ENCODE data around the gene TGM2.
"Not testable (repeated sequence)": the region's sequence is repeated elsewhere in the genome, so short reads cannot be mapped to it uniquely, and the experiment has no call there.

The TGM2 gene

DNA sequence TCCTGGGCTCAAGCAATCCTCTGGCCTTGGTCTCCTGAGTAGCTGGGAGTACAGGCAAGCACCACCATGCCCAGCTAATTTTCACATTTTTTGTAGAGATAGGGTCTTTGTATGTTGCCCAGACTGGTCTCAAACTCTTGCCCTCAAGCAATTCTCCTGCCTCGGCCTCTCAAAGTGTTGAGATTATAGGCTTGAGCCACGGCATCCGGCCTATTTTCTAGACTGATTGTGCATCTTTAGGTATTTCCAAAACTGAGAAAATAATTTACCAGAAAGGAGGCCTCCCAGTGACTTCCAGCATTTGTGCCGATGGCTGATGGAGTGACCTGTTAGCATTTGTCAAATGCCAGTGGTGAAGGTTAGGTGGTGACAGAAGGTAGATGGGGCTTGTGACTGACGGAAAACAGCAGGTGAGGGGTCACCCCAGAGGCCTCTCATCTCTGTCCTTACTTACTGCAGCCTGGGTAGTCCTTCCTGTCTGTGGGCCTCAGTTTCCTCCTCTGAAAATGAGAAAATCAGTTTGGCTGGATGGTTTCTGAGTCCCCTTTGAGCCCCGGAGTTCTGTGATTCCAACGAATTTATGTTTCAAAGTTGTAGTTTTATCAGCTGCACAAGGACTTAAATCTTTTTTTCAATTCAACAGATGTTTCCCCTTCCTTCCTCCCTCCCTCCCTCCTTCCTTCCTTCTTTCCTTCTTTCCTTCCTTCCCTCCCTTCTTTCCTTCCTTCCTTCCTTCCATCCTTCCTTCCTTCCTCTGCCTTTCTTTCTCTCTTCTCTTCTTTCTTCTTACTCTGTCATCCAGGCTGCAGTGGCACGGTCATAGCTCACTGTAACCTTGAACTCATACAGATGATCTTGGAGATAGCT, 53.5 kb downstream of the TGM2 start:
- no peak for DNase-seq

DNA sequence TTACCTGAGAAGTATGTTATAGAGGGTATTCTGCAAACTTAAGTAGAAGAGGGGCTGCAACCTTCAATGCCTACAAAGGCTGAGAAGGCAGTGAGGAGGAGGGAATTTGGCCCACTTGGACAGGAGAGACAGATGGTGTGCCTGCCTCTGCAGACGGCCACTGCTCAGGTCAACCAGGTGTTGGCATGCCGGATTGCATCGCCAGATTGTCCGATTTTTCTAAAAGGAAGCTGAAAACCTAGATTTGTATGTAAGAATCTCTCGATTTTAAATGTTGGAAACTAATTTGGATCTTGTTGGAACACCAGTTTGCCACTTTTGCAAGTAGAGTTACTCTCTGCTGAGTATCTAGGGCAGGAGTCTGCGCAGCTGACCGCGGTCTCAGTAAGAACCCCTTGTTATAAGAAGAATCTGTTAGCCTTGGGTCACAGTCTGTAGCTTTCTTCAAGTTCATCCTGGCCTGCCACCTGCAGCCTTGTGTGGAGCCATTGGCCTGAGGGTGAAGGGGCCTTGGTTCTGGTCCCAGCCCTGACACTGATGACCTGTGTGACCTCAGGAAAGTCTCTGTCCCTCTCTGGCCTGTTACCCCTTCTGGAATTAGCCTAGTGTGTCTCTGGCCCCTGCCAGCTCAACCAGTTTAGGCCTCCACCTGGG, 54.4 kb downstream of the TGM2 start:
- DNase-seq = no peak

DNA sequence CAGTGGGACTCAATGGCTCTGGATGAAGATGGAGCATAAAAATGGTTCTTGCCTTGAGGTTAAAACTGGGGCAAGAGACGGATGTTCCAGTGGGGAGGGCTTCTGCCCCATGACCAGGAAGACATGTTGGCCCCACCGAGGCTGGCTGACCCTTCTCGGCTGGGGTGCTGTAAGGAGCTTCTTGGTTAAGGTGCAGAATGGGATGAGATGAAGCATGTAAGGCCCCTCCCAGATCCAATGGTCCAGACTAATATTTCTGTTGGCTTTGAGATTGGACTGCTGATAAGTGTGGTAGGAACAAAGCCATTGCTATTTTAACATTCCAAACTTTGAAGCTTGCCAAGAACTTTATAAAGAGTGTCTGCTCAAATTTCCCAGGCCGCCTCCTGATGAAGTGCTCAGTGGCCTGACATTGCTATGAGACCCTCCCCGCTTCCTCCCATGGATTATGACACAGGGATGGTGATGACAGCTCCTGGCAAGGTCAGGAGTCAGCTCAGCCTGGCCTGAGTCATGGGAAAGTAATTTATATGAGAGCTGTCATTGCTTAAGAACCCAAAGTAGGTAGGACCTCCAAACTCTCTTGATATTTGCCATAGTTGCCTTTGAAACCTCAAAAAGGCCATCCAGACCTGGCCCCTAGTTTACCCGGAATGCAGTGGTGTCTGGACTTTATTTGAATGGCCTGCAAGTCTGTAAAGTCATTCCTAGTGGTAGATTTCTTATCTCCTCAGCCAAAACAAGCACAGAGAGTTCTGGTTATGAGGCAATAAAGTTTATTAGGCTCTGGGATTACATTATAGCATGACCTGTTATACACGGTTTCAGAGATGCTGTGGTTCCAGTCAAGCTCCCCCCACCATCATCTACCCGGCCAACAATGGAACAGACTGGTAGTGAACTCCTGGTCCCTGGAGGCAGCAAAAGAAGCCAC, 55.2 kb downstream of the TGM2 start:
- DNase-seq = no peak

DNA sequence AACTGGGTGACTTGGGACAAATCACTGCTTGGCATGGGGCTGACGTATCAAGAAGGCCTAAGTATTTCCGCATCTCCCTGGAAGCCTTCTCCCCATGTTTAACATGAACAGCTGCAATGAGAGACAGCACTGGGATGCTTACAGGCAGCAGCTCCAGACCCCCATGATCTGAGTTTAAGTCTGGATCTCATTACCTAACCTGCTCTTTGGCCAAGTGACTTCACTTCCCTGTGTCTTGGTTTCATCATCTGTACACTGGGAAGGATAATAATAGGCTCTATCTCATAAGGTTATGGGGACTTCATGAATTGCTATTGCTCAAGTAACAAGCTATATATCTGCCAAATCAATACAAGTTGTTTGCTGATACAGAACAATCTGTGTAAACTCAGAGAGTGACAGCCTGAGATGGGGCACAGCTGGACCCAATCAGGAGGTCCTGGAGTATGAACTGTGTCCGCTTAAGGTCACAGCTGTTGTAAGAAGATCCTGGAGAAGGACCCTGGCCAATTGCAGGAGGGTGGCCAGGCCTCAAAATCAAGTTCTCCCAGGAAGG, 56.0 kb downstream of the TGM2 start:
- DNase-seq = no peak

DNA sequence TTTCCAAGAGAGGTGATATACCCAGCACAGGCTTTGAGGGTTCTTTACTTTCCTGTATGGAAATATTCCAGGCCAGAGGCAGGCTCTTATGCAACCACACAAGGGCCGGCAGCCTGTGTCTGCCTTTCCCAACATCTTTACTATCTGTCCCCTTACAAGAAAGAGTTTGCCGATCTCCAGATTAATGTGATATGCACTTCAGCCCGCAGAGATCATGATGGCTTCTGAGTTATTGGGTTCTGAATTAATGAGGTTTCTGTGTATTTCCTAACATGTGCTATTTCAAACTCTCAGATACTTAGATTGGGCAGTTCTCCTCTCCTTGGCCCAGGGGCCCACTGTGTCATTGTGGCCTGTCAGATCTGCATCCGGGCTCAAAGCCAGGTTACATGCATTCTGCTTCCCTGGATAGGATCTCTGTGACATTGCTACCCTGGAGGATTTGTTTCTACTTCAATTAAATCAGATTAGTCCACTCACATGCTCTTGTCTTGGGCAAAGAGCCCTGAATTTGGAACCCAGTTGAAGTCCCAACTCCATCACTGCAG, 56.6 kb downstream of the TGM2 start:
- no peak for DNase-seq

DNA sequence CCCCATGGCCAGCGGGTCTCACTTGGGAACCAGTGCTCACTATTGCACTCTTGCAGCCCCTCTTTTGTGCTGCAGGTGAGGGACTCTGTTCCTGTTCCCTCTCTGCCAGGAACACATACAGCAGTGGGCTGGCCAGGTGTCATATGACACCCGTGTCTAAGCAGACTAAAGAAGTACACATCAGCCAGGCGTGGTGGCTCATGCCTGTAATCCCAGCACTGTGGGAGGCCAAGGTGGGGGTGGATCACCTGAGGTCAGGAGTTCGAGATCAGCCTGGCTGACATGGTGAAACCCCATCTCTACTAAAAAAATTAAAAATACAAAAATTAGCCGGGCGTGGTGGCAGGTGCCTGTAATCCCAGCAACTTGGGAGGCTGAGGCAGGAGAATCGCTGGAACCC, 57.2 kb downstream of the TGM2 start:
- DNase-seq = not testable (repeated sequence)

DNA sequence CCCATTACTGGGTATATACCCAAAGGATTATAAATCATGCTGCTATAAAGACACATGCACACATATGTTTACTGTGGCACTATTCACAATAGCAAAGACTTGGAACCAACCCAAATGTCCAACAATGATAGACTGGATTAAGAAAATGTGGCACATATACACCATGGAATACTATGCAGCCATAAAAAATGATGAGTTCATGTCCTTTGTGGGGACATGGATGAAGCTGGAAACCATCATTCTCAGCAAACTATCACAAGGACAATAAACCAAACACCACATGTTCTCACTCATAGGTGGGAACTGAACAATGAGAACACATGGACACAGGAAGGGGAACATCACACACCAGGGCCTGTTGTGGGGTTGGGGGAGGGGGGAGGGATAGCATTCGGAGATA, 57.7 kb downstream of the TGM2 start:
- DNase-seq = not testable (repeated sequence)

DNA sequence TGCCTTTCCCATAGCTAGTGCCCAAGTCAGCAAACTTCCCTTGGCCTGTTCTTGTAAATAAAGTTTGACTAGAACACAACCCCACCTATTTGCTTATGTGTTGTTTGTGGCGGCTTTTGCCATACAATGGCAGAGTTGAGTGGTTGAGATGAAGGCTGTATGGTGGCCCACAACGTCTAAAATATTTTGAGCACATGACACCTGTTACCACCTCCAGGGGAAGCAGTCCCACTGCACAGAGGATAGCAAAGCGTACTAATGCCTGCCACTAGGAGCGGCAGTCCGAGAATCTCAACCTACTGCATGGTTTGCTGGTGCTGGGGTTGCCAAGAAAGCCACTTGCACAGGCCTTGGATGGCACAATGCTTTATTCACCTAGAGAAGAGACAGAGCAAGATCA, 58.6 kb downstream of the TGM2 start:
- no peak for DNase-seq

DNA sequence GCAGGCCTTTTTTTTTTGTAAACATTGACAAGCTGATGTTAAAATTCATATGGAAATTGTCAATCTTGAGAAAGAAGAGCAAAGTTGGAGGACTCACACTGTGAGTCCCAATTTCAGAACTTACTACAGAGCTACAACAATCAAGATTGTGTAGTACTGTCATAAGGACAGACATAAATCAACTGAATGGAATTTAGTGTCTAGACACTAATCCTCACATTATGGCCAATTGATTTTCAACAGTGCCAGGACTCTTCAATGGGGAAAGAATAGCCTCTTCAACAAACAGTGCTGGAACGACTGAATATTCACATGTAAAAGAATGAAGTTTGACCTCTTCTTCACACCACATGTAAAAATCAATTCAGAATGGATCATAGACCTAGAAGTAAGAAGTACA, 60.8 kb downstream of the TGM2 start:
- DNase-seq = no peak

DNA sequence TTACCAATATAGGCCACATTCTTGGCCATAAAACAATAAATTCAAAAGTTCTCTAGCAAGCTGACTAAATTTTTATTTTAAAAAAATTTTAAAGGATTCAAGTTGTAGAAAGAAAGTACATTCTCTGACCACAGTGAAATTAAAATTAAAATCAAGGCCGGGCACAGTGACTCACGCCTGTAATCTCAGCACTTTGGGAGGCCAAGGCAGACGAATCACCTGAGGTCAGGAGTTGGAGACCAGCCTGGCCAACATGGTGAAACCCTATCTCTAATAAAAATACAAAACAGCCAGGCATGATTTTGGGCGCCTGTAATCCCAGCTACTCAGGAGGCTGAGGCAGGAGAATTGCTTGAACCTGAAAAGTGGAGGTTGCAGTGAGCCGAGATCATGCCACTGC, 62.9 kb downstream of the TGM2 start:
- not testable (repeated sequence) for DNase-seq

DNA sequence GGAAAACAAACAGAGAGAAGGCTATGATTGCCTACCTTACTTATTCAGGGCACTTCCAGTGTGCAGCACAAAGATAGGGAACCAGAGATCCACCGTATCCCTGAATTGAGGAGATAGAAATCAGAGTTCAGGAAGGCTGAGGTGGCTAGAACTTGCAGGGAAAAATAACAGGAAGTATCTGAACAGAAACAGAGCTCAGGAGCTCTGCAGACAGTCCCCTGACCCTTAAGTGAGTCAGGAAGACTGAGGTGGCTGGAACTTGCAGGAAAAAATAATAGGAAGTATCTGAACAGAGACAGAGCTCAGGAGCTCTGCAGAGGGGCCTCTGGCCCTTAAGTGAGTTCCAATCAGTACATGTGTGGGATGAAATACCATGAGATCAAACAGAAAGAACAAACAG, 66.1 kb downstream of the TGM2 start:
- no peak for DNase-seq

DNA sequence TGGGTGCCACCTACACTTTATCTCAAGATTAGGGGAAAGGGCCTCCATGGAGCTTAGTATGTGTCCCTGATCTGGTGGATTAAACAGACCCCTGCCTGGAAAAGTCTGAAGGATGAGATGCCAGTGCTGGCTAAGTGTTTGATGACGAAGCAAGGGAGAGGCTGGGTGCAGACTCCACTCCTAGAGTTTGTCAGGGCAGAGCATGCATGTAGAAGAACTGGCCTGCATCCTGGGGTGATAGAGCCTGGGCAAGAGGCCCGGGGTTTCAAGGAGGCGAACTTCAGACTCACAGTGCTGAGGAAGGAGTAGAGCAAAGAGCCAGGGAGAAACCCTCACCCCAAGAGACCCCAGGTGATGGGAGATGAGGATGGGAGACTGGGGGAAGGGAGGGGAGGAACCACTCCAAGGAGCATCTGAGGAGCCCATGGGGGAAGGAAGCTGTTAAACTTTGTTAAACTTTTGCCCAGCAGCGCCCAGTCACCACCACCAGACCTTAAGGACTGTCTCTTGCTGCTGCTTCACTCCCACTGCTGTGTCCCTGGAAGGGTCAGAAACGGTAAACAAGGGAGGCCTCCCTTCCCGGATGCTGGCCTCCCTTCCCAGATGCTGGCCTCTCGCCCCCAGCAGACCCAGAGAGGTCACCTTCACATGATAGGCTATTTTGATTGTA, 69.9 kb downstream of the TGM2 start:
- DNase-seq = no peak

DNA sequence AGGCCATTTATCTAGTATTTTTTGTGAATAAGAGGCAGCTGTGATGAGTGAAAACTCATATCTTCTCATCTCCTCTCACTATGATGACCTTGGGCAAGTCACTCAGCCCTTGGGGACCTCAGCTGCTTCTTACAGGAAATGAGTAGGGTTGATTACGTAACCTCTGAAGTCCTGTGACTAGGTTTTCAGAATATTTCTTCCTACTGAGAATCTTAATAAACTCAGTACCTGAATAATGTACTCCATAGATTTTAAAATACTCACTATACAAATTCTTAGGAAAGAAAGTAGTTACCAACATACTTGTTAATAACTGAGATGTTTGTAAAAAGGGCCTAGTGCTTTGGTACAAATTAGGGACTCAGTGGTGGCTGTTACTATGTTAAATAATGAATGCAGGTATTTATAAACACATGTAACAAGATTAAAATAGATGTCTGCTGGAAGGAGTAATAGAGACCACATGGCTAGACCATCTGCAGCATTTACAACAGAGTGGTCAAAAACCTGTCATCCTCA, 70.6 kb downstream of the TGM2 start:
- DNase-seq = peak in 1 of 2 experiments; percentile 22

DNA sequence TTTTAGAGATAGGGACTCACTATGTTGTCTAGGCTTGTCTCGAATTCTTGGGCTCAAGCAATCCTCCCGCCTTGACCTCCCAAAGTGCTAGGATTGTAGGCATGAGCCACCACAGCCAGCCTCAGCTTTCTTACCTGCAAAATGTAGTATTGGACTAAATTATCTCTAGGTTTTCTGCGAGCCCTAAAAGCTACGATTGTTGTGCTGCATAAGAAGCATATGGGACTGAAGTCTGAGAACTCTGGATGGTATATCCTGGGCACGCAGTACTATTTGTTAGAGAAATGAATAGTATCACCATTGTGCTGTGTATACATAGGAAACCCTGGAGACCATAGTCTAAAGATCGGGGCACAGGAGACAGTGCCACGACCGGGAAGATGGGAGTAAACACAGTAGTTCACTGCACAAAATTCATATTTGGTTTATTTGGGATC, 71.4 kb downstream of the TGM2 start:
- no peak for DNase-seq

DNA sequence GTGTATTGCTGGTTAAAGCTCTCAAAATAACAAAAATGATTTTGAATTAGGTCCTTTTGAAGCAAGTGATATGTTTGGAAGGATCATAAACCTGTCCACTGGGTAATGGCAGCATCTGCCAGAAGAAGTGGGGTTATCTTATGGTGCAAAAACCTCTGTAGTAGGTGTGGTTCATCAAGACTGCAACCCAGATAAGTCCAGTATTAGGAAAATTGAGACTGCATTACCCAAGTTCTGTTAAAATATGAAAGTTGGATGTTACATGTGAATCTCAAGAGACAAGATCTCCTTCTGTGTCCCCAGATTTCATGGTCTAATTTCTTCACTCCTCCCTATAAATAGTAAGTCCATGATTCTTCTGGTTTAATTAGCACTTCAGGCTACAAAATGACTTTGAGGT, 72.2 kb downstream of the TGM2 start:
- DNase-seq = no peak

DNA sequence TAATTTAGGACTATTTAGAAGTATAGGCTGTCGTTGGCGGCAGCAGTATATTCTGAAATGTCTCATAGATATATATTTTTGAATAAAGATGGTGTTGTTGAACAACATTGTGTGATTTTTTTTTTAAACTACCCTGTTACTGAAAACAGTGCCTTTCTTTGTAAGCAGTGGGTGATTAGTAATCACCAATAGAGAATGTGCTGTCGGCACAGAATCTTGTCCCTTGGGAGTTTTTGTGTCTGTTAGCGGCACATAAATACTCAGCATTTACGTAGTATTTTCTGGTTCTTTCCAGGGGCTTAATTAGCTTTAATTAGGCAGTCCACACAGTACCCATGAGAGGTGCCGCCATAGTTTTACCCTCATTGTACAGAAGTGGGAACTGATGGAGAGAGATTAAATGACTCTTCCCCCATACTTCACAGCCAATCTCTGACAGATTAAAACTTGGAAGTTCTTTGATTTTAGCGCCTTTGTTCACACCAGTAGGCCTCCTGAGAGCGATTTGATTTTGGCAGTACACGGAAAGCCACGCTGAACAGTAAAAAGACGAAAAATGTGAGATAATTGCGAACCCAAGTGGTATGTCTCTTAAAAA, 72.7 kb downstream of the TGM2 start:
- DNase-seq = no peak

DNA sequence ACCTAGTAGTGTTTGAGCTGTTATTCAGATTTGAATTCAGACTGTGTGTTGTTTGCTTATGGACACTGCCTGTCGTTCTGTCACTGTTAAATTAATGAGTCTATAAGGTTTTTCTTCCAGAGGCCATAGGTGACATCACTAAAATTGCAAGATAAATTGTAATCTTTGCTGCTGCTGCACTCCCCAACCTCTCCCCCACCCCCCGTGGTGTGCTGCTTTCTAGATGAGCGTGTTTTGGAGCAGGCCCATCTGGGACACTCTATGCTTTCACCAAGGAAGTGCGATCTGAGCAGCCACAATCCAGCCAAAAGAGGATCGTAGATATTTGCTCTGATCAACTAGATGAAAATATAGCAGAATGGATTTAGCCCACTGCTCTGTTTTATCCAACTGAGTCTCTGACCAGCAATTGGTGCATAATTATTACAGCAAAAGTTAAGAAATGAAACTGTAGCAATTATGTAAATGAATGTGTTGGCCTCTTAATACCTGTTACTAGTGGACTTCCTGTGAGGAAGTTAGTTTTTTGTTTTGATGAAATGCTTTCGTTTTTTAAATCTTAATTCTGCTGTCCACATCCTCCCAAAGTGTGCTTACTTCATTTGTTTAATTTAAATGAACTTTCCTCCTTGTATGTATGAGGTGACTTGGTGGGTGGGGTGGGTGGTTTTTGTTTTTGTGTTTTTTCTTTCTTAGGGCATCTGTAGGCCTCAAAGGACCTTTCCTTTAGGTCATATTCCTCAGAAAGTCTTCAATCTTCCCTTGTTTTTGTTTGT, 73.4 kb downstream of the TGM2 start:
- no peak for DNase-seq

DNA sequence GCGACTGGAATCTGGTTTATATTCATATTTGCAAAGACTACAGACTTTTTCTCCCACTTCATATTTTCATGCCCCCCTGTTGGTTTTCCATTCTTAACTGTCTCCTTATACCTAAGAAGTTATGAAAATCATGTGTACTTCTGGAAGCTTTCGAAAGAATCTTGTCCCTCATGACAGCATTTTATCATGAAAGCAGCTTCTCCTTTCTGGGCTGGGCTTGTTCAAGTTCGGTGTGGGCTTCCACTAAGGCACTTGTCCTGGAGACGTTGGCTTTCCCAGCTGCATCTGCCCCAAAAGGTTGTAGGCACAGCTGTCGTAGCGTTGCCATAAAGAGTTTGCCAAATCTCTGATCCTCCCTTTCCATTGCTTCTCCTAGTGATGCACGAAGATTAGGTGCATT, 75.0 kb downstream of the TGM2 start:
- DNase-seq = no peak

DNA sequence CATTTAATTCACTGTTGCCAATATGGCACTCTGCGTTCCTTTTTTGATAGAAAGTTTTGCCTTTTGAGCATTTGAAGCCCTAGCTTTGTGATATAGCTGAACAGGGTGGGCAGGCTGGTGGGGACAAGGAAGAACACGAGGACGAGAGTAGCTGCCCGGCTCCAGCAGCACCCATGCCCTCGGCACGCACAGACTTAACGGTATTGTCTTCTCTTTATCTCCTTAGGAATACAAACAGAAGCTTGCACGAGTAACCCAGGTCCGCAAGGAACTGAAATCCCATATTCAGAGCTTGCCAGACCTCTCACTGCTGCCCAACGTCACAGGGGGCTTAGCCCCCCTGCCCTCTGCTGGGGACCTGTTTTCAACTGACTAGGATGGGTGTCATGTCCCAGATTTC, 75.6 kb downstream of the TGM2 start:
- no peak for DNase-seq

DNA sequence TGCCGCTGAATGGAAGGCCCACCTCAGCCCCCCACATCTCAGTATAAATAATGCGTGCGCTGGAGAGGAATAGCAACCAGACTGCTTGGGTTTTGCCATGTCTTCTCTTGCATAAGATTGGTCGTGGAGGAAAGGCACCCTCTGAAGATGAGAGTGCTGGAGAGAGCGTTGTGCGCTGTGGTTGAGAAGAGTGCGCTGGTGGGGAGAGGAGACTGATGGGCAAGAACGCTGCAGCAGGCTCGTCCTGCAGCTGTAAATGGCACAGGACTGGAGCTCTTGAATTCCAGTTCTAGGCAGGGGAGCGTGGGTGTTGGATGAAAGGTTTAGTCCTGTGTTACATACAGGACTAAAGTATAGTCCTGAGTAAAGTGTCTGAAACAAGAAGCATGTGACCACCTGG, 80.0 kb downstream of the TGM2 start:
- no peak for DNase-seq
